ENCODE measurements around the gene ASB1. TPM values are rescaled to one million over a fixed set of nuclear protein-coding genes. Genes with fewer than 3 reads are reported as not detected.
A peak's percentile ranks its signal among the peaks of the same experiment; 100 is the strongest.
"Not testable (repeated sequence)": the region's sequence is repeated elsewhere in the genome, so short reads cannot be mapped to it uniquely, and the experiment has no call there.

The ASB1 gene
- total RNA-seq, 1 donor from 2014 or later, result 34.4 TPM

DNA sequence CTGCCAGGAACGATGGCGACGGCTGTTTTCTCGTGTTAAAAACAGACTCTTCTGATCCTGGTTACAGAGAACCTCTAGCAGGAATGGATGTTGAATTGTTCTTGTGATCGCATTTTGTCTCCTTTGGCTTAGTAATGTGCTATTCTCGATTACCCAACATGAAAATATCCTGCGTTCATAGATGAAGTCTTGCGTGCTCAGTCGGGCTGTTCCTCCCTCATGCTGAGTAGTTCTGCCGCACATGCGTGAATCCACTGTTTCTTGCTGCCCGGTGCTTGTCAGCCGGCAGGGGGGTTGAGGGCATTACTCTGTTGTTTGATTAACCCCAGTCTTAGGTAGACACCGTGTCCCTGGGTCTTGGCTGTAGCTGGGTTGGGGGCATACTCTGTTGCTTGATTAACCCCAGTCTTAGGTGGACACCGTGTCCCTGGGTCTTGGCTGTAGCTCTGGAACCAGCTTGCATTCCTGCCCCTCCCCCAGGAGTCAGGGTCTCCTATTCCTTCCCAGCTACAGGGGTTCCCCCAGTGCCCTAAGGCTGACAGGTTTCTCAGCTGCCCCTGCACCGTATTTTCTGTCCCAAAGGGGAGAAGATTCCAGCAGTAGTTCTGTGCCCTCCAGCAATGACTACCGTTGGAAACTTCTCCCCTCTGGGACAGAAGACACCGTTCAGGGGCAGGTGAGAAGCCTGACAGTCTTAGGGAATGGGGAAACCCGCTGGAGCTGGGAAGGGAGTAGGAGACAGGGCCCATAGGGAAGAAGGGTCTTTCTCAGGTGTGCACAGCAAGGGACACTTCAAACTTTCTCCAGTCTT lies 22.1 kb upstream of the ASB1 start:
- Mint-ChIP-seq H3K27me3 (no peaks in the 10 kb centered on the region), H3K4me3 (no peak overlapping the region), H3K4me1 (ENCODE audit: unreplicated experiment) (peaks cover 9% of the 10 kb centered on the region), H3K9me3 (no peaks in the 10 kb centered on the region), H3K27ac (peak overlapping the region; percentile 56), H3K36me3 (peaks cover 11% of the 10 kb centered on the region)
- TF ChIP-seq, protein P1, sequence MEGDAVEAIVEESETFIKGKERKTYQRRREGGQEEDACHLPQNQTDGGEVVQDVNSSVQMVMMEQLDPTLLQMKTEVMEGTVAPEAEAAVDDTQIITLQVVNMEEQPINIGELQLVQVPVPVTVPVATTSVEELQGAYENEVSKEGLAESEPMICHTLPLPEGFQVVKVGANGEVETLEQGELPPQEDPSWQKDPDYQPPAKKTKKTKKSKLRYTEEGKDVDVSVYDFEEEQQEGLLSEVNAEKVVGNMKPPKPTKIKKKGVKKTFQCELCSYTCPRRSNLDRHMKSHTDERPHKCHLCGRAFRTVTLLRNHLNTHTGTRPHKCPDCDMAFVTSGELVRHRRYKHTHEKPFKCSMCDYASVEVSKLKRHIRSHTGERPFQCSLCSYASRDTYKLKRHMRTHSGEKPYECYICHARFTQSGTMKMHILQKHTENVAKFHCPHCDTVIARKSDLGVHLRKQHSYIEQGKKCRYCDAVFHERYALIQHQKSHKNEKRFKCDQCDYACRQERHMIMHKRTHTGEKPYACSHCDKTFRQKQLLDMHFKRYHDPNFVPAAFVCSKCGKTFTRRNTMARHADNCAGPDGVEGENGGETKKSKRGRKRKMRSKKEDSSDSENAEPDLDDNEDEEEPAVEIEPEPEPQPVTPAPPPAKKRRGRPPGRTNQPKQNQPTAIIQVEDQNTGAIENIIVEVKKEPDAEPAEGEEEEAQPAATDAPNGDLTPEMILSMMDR (conservative IDR thresholded peaks at IDR 0.05), result no peak
- DNase-seq (ENCODE audit: extremely low spot score, unreplicated experiment), result no peak

DNA sequence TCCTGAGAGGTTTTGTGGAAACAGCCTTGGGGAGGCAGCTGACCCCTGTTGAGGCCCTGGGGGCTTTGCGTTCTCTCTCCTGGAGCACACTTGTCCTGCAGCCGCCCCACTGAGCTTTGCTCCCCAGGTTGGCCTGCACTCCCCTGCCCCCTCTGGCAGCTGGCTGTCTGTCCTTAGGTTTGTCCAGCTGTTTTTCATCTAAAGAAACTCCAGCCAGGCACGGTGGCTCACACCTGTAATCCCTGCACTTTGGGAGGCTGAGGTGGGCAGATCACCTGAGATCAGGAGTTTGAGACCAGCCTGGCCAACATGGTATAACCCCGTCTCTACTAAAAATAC lies 21.5 kb upstream of the ASB1 start:
- not testable (repeated sequence) for DNase-seq (ENCODE audit: extremely low spot score, unreplicated experiment); H3K4me1 Mint-ChIP-seq (ENCODE audit: unreplicated experiment); H3K4me3 Mint-ChIP-seq; H3K9me3 Mint-ChIP-seq; H3K27ac Mint-ChIP-seq; H3K27me3 Mint-ChIP-seq
- H3K36me3 Mint-ChIP-seq, result peaks cover 11% of the 10 kb centered on the region

DNA sequence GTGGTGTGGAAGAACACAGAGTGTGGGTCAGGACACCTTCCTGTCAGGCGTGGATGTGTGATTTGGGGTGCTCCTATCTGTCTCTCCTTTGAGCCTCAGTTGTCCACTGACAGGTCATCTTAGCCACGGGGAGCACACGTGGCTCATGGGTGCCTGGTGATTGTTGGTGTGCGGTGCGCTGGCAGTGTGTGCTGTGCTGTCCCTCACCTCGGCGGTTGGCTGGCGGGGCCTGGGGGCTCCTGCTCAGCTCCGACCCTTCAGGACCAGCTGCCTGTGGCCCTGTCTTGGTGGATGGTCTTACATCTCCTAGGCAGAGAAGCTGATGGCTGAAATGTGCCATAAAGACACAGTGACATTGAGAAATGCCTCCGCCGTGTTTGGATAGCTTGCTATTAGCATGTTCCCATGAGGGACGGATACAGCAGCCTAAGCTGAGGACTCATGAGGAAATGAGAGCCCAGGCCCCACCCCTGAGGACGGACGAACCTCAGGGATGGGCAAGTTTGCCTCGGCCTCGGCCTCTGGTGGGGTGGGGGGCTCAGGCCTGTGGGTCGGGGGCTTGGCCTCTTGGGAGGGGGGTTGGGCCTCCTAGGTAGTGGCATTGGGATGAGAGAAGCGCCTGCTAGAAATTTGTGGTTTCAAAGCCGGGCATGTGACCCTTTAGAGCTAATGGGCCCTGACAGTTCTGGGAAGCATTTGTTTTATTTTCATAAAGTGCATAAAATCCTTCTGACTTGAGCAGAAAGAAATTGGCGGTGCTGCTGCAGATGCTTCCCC lies 20.3 kb upstream of the ASB1 start:
- Mint-ChIP-seq H3K27ac (no peak overlapping the region), H3K9me3 (no peaks in the 10 kb centered on the region), H3K27me3 (no peaks in the 10 kb centered on the region), H3K36me3 (peaks cover 11% of the 10 kb centered on the region), H3K4me1 (ENCODE audit: unreplicated experiment) (peaks cover 9% of the 10 kb centered on the region), H3K4me3 (no peak overlapping the region)
- DNase-seq (ENCODE audit: extremely low spot score, unreplicated experiment), result no peak
- TF ChIP-seq, protein P1 (conservative IDR thresholded peaks at IDR 0.05), result no peak

DNA sequence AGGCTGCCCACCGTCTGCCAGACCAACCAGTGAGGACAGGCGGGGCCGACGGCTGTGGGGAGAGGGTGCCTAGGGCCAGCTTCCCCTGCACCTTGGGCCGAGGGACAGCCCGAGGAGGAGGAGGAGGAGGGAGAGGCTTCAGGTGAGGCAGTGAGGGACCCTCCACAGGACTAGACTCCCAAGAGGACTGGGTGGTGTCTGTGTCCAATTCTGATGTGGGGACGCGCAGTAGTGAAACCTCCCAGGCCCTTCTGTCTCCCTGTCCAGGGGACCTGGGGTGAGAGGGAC lies 19.8 kb upstream of the ASB1 start:
- peaks cover 9% of the 10 kb centered on the region for H3K4me1 Mint-ChIP-seq (ENCODE audit: unreplicated experiment)
- no peak overlapping the region for H3K27ac Mint-ChIP-seq
- no peaks in the 10 kb centered on the region for H3K9me3 Mint-ChIP-seq

DNA sequence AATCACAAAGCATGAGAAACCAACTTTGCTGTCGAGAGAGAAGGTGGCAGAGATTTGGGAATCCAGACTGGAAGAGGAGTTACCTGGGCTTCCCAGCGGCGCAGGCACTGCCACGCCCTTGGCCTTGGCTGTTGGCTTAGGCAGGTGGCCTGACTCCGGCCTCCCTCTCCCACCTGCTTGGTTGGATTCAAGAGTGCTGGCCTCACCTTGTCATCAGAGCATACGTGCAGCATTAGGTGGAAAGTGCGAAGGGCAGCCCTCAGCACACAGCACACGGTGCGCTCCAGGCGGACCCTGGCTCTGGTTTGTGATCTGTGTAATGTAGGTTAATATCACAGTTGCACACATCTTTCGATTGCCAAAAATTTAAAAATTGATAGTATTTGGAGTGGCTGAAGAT lies 19.2 kb upstream of the ASB1 start:
- Mint-ChIP-seq H3K27me3 (no peaks in the 10 kb centered on the region), H3K36me3 (peaks cover 7% of the 10 kb centered on the region), H3K27ac (no peak overlapping the region), H3K4me3 (no peak overlapping the region), H3K9me3 (no peaks in the 10 kb centered on the region), H3K4me1 (ENCODE audit: unreplicated experiment) (peaks cover 9% of the 10 kb centered on the region)
- no peak for DNase-seq (ENCODE audit: extremely low spot score, unreplicated experiment)
- TF ChIP-seq, protein P1 (conservative IDR thresholded peaks at IDR 0.05), result no peak

More for the DNA sequence above, 19.8 kb upstream of the ASB1 start:
- H3K36me3 Mint-ChIP-seq, result peaks cover 7% of the 10 kb centered on the region
- TF ChIP-seq, protein P1 (conservative IDR thresholded peaks at IDR 0.05), result no peak
- no peaks in the 10 kb centered on the region for H3K27me3 Mint-ChIP-seq
- DNase-seq (ENCODE audit: extremely low spot score, unreplicated experiment), result no peak
- H3K4me3 Mint-ChIP-seq, result no peak overlapping the region

DNA sequence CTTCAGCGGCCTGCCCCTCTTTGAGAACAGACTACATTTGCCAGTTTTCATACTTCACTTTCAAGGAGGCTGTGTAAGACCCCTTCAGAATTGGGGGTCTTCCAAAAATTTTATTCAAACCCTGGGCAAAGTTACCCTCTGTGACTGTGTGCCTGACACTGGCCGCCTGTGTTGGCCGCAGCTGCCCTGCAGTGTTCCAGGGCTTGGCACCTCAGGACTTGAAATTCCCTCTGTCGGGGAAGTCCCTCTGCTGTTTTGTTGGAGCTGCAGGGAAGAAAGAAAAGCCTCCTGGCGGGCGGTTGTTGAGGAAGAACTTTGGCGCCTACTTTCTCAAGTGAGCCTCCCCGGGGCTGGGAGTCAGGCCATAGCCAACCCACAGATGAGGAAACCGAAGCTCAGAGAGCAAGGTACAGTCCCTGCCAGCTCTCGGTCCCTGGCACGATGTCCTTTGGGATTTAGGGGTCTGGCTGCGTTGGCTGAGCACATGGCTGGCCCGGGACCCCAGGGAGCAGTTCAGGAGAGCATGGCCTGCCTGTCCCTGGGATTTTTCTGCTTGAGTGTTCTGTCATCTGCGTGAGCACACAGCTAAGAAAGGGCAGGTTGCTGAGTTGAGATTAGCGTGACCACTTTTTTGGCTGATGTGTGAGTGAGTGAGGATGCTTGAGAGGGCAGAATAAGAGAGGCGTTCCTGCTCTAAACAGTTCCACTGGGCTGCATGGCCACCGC lies 17.9 kb upstream of the ASB1 start:
- H3K27ac Mint-ChIP-seq, result no peak overlapping the region
- no peak overlapping the region for H3K4me3 Mint-ChIP-seq

More for the DNA sequence above, 17.9 kb upstream of the ASB1 start:
- Mint-ChIP-seq H3K4me1 (ENCODE audit: unreplicated experiment) (peaks cover 9% of the 10 kb centered on the region), H3K36me3 (peaks cover 7% of the 10 kb centered on the region), H3K27me3 (no peaks in the 10 kb centered on the region), H3K9me3 (no peaks in the 10 kb centered on the region)
- TF ChIP-seq, protein P1 (conservative IDR thresholded peaks at IDR 0.05), result no peak
- no peak for DNase-seq (ENCODE audit: extremely low spot score, unreplicated experiment)

Data from type B pancreatic cell (in vitro differentiated cells).